Stimulated activated CD4-positive, alpha-beta T cell treated with anti-CD3 and anti-CD28 coated beads, Interleukin-2, amount 100 ng/mL, for 4 hours (primary cell): ENCODE data around the gene SYT8.

Experiments
- DNase-seq: peaks from one replicate; pipeline ENCODE4 v3.0.0-alpha.2; 2020; ENCODE audit warnings: low read depth

Gene SYT8

GRCh38 chr11:1817511-1817910, 17.3 kb upstream of the SYT8 start:
- no peak for DNase-seq

GRCh38 chr11:1819074-1819473, 15.7 kb upstream of the SYT8 start:
- no peak for DNase-seq

GRCh38 chr11:1820463-1821325, 14.1 kb upstream of the SYT8 start:
- DNase-seq, result no peak

GRCh38 chr11:1821562-1821961, 13.2 kb upstream of the SYT8 start:
- no peak for DNase-seq

GRCh38 chr11:1822648-1823375, 12.0 kb upstream of the SYT8 start:
- no peak for DNase-seq

GRCh38 chr11:1823376-1824220, 11.2 kb upstream of the SYT8 start:
- DNase-seq, result no peak

GRCh38 chr11:1824221-1825038, 10.4 kb upstream of the SYT8 start:
- DNase-seq, result no peak

- no peak for DNase-seq
Observed at GRCh38 chr11:1825039-1825740, 9.6 kb upstream of the SYT8 start.

GRCh38 chr11:1825785-1826451, 8.9 kb upstream of the SYT8 start:
- no peak for DNase-seq

- no peak for DNase-seq
Observed at GRCh38 chr11:1826552-1827094, 8.2 kb upstream of the SYT8 start.

GRCh38 chr11:1827095-1827813, 7.5 kb upstream of the SYT8 start:
- DNase-seq, result no peak

GRCh38 chr11:1827931-1828330, 6.9 kb upstream of the SYT8 start:
- no peak for DNase-seq

GRCh38 chr11:1828542-1828941, 6.2 kb upstream of the SYT8 start:
- DNase-seq, result no peak

- DNase-seq, result no peak
Observed at GRCh38 chr11:1829039-1829820, 5.6 kb upstream of the SYT8 start.

- DNase-seq, result no peak
Observed at GRCh38 chr11:1830004-1830321, 4.8 kb upstream of the SYT8 start.

- no peak for DNase-seq
Observed at GRCh38 chr11:1830322-1831223, 4.2 kb upstream of the SYT8 start.

- DNase-seq, result no peak
Observed at GRCh38 chr11:1831338-1832210, 3.2 kb upstream of the SYT8 start.
